GM21360 (cell line): ENCODE measurements around the gene L3MBTL4.
"Not testable (repeated sequence)": the region's sequence is repeated elsewhere in the genome, so short reads cannot be mapped to it uniquely, and the experiment has no call there.

Experiments used
- ATAC-seq: cut with Tn5 transposase; IDR thresholded peaks from one replicate; pipeline ENCODE4 v1.9.1; 2021; ENCODE audit warnings: mild to moderate bottlenecking, moderate library complexity; ENCODE audit not compliant: unreplicated experiment

Gene L3MBTL4

DNA sequence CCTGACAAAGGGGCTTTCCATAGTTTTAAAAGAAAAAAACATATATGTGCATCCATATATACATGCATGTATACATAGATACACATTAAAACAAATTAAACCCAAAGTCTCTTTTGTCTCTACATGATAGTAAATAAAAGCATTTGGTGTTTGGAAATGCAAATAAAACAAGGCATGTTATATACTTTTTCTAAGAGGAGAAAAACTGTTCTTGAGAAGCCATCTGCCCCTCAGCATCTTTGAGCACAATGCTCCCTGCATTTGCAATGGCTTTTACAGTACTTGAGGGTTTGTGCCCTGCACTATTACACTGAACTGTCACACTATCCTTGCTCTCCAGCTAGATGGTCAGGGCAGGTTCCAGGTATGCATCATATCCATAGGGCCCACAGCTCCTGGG lies 210.2 kb downstream of the L3MBTL4 start:
- ATAC-seq: no peak

DNA sequence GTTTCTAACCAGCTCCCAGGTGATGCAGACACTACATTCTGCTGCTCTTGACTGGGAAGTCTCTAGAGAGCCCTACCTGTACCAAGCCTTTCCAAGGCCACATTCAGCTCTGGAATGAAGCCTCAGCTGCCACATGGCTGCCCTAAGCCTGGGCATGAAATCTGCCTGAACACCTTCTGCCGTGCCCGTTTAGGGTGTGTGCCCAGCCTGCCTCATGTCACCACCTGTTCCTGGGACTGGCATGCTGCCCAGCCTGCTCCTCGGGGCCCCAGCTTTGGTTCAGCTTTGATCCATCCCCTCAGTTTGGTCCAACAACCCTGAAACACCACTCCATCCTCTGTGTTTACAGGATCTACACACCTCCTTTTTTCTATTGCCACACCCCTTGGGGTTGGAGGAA lies 210.9 kb downstream of the L3MBTL4 start:
- no peak for ATAC-seq

DNA sequence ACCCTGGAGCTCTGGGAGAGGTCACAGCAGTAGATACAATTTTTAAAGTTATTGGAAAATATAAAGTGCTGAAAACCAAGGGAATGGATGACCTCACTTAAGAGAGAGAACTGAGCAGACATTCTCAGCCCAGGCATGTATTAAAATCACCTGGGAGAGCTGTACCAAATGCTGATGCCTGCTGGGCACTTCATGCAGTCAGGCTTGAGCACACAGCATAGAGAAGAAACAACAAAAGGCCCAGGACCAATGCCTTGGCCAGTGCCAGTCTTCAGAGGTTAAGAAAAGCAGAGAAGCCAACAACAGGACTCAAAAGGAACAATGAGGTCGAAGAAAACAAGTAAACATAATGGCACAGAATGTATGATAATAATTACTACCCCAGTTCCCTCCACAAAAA lies 211.8 kb downstream of the L3MBTL4 start:
- no peak for ATAC-seq

DNA sequence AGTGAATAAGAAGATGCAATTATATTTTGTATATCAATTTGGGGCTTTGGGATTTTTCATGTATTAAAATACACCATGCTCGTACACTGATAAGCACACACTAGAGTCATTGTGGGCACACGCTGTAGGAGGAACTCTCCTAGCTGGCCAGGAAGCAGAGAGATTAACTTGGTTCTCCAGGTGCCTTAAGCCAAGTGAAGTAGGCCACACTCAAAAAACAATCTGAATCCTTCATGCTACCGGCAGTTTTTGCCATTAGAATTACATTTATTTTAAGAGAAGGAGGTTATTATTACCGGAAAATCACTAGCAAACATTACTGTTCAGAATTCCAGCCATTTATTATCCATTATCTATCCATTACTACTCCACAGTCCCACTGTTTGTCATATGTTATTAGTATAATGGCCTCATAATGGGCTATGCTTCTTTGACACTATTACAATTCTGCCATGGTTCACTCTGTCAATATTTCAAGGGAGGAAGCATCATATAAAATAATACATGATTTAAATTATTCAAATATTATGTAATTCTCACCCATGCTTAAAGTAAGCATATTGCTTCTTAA lies 214.4 kb downstream of the L3MBTL4 start:
- no peak for ATAC-seq

DNA sequence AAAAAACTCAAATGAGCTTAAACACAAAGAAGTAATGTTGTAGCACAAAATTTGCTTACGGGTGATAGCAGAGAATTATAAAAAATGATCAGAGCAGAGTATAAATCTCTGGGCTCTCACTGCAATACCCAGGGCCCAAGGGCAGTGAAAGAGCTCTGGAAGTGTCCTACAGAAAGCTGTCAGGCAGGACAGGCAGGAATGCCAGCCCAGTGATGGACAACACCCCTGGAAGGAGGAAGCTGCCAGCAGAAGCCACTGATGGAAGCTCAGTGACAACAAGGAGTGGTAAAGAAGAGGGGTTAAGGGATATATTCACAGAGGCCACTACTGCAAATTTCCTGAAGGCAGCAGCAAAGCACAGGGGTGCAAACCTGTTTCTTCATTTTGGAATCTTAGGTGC lies 214.9 kb downstream of the L3MBTL4 start:
- no peak for ATAC-seq

DNA sequence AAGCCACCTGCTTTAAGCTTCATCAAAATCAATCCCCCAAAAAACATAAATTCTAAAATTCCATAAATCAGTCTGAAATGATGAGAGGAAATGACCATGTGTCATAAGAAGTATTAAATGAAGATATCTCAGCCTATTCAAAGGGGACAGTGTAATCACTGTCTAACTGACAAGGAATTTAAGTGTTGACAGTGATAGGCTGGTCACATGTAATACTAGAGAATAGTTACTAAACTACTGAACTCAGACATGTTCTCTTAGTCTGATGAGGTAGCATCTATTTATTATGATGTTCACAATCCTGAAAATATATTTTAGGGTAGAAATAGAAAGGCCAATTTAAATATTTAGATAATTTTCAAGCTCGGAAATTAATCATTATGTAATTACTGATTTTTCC lies 216.1 kb downstream of the L3MBTL4 start:
- ATAC-seq: no peak

DNA sequence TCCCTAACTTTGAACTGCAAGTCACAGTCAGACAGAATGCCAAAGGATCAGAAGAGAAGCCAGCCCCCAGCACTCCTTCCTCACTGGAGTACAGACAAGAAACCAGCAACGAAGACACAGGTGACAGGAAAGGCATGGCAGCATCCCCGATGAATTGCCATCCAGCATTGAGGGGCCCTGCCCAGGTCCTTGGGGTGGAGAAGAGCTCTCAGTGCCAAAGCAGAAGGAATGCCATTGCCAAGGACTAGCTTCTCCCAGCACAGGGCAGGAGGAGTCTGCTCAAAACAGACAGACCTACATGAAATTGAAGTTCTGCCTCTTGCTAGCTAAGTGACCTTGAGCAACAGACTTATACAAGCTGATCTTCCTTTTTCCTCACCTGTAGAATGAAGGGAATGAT lies 220.1 kb downstream of the L3MBTL4 start:
- no peak for ATAC-seq

DNA sequence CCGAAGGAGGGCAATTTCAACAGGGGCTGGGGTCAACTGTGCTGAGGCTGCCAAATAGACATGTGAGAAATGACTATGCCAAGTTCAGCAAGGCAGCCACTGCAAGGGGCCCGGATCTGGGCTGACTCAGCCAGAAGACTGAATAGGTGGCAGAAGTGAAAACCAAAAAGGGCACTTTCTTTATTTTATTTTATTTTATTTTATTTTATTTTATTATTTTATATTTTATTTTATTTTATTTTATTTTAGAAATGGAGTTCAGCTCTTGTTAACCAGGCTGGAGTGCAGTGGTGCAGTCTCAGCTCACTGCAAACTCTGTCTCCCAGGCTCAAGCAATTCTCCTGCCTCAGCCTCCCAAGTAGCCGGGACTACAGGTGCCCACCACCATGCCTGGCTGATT lies 228.9 kb downstream of the L3MBTL4 start:
- not testable (repeated sequence) for ATAC-seq

DNA sequence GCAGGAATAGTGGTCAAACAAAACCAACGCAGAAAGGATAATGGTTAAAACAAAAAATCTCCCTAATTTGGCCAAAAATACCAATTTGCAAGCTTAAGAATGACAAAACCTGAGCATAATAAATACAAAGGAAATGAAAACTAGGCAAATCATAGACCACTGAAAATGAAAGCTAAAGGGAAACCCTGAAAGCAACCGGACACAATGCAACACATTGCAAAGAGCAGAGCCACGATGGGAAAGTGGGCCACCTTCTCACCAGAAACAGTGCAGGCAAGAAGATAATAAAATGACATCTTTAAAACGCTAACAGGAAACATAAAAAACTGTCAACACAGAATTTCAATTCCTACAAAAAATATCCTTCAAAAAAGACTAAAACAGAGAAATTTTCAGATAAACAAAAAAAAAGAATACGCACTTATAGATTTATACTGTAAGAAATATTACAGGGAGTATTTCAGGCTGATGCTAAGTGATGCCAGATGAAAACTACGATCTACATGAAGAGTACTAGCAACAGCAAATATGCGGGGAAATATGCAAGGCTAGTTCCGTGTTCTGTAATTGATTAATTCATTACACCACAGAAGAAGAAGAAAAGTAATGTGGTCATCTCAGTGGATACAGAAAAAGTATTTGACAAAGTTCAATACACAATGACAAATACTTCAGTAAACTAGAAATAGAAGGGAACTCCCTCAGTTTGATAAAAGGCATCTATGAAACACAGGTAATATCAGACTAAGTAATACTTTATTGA lies 239.5 kb downstream of the L3MBTL4 start:
- no peak for ATAC-seq

DNA sequence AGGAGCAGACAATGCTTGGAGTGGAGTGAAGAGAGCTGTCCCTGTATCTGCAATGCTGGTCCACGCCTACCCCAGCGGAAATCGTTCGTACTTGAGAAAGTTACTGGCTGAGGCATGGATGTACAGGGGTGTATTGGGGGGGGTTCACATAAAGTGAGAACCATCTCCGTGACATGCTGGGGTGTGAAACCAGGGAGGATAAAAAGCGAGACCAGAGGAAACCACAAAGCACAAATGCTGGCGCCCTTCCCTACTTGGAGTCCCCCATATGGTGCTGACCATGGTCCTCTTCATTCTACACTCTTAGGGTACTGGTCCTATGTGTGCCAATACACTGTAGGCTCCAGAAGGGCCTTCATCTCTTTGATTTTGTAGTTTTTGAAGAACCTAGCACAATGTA lies 244.1 kb downstream of the L3MBTL4 start:
- no peak for ATAC-seq

DNA sequence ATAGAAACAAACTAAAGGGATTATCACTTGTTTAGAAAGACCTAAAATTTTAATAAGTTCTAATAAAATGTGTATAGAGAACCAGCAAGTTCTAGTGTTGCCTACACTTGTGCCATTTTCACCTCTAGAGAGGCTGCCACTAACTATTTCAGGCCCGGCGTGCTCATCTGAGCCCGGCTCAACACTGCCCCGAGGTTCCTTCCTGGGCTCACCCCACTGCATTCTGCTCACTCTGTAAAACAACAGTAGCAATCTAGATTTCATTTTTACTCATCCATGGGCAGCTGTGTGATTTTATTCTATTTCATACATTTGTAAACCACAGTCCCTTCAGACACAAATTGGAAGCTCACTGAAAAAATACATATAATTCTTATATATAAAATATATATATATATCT lies 253.2 kb downstream of the L3MBTL4 start:
- no peak for ATAC-seq

DNA sequence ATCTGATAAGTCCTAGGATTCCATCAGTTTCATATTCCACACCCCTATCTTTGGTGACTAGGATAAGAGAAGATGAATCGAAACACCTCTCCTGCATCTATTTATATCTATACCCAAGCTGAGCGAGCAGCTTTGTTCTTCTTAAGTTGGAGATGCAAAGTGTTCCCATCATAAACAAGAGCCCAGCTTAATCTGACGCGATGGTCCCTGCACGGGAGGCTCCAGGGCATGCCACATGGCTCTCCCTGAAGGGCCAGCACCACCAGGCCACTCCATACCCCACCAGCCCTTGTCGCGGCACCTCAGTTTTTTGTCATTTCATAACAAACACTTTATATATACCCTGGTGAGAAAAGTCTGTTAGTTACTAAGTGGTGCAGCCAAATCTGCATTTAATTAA lies 255.3 kb downstream of the L3MBTL4 start:
- ATAC-seq: no peak

DNA sequence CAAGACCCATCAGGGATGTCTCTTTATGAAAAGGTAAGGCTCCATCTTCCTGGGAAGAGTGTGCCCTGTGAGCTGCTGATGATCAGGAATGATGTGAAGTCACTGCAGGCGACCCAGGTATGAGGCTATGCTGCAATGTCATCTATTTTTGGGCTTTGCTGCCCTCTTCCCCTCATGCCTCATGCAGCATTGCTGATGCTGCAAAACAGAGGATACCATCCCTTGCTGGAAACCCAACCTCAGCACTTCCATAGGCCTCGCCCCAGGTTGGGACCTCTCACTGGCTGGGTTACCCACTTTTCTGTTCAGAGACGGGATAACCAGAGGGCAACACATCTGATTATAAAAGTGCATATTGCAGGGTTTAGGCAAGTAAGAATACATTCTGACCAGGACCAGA lies 255.8 kb downstream of the L3MBTL4 start:
- no peak for ATAC-seq

DNA sequence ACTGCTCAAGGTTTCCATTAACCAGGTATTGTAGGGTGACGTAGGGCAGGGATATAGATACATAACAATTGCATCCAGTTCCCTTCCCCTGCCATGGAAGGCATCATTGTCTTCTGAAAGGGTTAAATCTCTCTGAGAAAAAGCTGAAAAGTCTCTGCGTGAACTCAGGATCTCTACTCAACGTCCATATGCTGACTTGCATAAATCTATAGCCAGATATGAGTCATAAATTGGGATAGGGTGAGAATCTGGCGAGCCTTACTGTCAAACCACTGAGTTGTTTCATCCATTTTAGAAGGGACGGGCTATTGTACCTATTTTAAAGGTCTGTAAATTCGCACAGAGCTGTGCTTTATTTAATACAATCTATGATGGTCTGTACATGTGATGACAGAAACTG lies 258.3 kb downstream of the L3MBTL4 start:
- ATAC-seq: no peak

DNA sequence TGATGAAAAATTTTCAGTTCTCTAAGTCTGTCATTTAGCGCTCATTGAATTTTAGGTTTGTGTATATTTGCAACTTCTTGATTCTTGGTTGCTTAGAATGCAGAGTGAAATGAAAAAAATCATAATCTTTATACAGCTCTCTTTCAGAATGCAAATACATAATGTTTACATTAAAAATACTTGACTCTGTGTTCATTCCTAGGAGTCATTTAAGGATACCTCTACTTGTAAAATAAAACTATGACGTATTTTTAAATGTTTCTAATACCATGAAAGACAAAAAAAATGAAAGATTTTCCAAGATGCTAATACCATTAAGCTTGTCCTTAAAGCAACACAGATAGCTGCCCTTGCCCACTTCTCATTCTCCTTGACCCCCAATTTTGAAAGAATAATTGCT lies 259.0 kb downstream of the L3MBTL4 start:
- no peak for ATAC-seq

DNA sequence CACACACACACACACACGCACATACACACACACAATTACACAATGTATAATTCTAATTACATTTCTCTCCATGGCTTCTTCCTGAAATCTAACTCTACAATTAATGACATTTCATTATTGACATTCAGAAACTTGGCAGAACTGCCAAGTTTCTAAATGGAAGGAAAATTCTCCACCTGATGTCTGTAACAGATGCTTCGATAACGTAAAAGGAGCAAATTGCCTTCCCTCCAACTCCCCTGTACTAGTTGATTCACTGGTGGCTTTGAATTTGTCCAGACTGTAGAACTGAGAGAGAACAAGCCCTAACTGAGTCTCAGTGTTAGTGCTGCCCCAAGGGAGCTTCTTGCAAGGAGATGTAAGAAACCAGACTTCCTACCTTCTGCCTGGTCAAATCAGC lies 264.3 kb downstream of the L3MBTL4 start:
- no peak for ATAC-seq

DNA sequence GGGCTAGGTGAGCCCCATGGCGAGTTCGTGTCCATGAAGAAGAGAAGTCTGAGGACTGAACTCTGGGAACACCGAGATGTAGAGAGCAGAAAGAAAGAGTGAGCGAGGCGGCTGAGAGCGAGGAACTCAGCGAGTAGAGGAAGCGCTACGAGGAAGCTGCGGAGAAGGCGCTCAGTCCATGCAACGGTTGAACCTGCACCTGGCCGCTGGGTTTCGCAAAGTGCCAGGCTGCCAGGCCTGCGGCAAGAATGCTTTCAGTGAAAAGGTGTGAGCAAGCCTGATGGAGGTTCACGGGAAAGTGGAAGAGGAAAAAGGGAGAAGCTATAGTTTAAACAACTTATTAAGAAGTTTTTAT lies 268.4 kb downstream of the L3MBTL4 start:
- ATAC-seq: no peak

DNA sequence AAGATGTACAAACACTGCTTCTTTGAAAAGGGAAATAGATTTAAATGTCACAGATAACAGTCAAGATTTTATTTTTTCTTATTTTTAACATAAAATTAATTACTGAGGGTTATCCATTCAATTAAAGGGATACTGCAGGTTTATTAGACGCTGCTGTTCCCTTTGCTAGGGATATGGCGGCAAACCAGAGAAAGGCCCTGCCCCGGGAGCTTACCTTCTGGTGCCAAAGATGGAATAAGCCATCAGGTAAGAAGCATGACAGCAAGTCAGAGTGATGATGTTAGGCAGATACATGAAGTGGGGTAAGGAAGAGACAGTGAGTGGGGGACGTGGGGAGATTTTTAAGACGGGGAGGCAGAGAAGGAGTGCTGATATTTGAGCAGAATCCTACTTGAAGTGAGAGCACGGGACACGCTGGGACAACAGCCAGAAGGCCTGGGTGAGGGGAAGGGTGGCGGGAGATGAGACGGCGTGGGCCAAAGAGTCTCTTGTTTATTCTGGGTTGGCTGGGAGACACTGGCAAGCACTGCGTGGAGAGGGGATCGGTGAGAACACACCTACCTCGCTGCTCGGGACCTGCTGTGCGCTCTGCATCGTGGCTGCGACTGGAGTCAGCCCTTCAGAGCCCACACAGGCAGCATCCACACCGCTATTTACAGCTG lies 268.9 kb downstream of the L3MBTL4 start:
- ATAC-seq: no peak

DNA sequence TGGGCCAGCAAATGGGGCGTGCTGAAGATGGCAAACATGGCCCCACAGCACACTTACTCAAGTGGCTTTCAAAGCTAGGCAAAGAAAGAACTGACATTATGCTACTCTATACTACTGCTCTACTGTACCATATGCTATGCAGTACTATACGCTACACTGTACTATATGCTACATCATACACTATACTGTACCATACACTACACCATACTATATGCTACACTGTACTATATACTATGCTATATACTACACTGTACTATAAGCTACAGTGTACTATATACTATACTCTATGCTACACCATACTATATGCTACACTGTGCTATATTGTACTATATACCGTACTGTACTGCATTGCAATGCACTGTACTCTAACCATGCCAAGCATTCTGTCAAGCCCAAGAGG lies 275.7 kb downstream of the L3MBTL4 start:
- no peak for ATAC-seq

DNA sequence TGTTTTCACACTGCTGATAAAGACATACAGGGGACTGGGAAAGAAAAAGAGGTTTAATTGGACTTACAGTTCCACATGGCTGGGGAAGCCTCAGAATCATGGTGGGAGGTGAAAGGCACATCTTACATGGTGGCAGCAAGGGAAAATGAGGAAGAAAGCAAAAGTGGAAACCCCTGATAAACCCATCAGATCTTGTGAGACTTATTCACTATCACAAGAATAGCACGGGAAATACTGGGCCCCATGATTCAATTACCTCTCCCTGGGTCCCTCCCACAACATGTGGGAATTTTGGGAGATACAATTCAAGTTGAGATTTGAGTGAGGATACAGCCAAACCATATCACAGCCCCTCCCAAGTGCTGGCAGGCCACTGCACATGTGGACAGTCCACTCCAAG lies 278.8 kb downstream of the L3MBTL4 start:
- ATAC-seq: not testable (repeated sequence)

DNA sequence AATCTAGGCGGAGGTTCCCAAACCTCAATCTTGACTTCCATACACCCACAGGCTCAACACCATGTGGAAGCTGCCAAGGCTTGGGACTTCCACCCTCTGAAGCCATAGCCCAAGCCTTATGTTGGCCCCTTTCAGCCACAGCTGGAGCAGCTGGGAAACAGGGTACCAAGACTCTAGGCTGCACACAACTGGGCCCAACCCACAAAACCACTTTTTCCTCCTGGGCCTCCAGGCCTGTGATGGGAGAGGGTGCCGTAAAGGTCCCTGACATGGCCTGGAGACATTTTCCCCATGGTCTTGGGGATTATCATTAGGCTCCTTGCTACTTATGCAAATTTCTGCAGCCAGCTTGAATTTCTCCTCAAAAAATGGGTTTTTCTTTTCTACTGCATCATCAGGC lies 279.7 kb downstream of the L3MBTL4 start:
- ATAC-seq: not testable (repeated sequence)

DNA sequence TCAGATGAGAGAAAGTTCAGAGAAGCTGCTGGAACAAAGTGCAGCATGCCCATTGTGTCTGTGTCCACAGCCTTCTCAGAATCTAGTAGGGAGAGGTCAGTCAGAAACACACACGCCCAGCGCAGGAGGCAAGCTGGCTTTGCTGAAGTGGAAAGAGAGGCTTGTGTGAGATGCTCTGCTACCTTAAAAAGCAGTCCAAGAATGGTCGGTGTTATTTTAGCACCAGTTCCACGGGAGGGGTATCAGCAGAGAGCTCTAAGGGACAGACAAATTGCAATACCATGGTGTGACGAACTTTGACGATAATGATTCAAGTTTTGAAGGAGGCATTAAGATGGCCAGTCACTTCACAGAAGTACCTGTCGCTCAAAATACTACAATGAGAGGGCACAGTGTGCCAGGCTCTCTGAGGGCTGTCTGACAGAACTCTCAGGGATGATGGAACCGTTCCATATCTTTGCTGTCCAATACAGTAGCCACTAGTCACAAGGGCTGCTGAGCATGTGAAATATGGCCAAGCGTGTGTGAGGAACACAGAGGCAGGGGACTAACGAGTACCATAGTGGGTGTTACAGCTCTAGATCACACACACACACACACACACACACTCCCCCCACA lies 281.9 kb downstream of the L3MBTL4 start:
- no peak for ATAC-seq
